Mesodermal cell (in vitro differentiated cells): Measurements from ENCODE around the gene TMEM30B. TPM values are rescaled to one million over a fixed set of nuclear protein-coding genes. Genes with fewer than 3 reads are reported as not detected.

Experiments used
- H3K27ac ChIP-seq: 2 replicates; pipeline ENCODE4 v1.7.0; 2013; ENCODE audit warnings: mild to moderate bottlenecking, low read depth, low read length, moderate library complexity; ENCODE audit not compliant: severe bottlenecking
- H3K36me3 ChIP-seq: 2 replicates; pipeline ENCODE4 v1.7.1; 2013; ENCODE audit warnings: mild to moderate bottlenecking, low read length, moderate library complexity; ENCODE audit not compliant: control insufficient read depth, insufficient read depth
- H3K4me1 ChIP-seq: one replicate; pipeline ENCODE4 v1.7.1; 2013; ENCODE audit warnings: mild to moderate bottlenecking, low read length; ENCODE audit not compliant: insufficient read depth, control insufficient read depth, poor library complexity, severe bottlenecking
- H3K4me3 ChIP-seq: 2 replicates; pipeline ENCODE4 v1.7.0; 2013; ENCODE audit warnings: low read length, control low read depth, mild to moderate bottlenecking; ENCODE audit not compliant: insufficient read depth, poor library complexity, severe bottlenecking; ENCODE audit errors: extremely low read depth
- H3K9me3 ChIP-seq: 2 replicates; pipeline ENCODE4 v1.7.1; 2013; ENCODE audit warnings: mild to moderate bottlenecking, low read length, moderate library complexity; ENCODE audit not compliant: control insufficient read depth
- WGBS, 2 experiments: methylation state at CpG; one replicate each; pipeline ENCODE4 v1.1.5; 2013; ENCODE audit warnings: missing lambda C conversion rate in 2 of 2; ENCODE audit not compliant: insufficient coverage in 2 of 2; 5-methylcytosine and 5-hydroxymethylcytosine counted together
- polyA plus RNA-seq, 2 experiments: library from polyadenylated mRNA; stranded (reverse); fragments of 50-300 nt; gene quantifications; one replicate each; pipeline ENCODE4 v1.2.3, GENCODE V29; 2013

The TMEM30B gene
- polyA plus RNA-seq (2013, experiment 1 of 2), result not detected
- polyA plus RNA-seq (2013, experiment 2 of 2), result 0.05 TPM

GRCh38 chr14:61281186-61281947 lies at the start of gene TMEM30B:
Gene TMEM30B (minus strand): TSS chr14:61281338. CDS start chr14:61281147, 191 bp downstream.
- H3K4me3 ChIP-seq, result peak within 1 kb of the TSS; percentile 35
- WGBS, 2 experiments, result 20 to 43% methylated on average over 20 to 29 of the region's 43 CpGs

GRCh38 chr14:61330511-61330910 lies 49.4 kb upstream of the TMEM30B start:
- H3K27ac ChIP-seq, result no peak overlapping the region
- H3K9me3 ChIP-seq, result no peaks in the 10 kb centered on the region
- WGBS, 2 experiments, result 100% methylated on average over 1 of the region's 1 CpG
- no peak overlapping the region for H3K4me3 ChIP-seq
- H3K36me3 ChIP-seq, result no peaks in the 10 kb centered on the region
- peaks cover 4% of the 10 kb centered on the region for H3K4me1 ChIP-seq

More at GRCh38 chr14:61281186-61281947, at the start of gene TMEM30B:
- H3K36me3 ChIP-seq, result no peaks in the 10 kb centered on the region
- H3K4me1 ChIP-seq, result no peaks in the 10 kb centered on the region
- no peak within 1 kb of the TSS for H3K27ac ChIP-seq
- H3K9me3 ChIP-seq, result no peaks in the 10 kb centered on the region

GRCh38 chr14:61329478-61330051 lies 48.4 kb upstream of the TMEM30B start:
- Histone ChIP-seq H3K4me3 (no peak overlapping the region), H3K27ac (no peak overlapping the region), H3K4me1 (peaks cover 4% of the 10 kb centered on the region), H3K36me3 (no peaks in the 10 kb centered on the region), H3K9me3 (no peaks in the 10 kb centered on the region)
- WGBS, 2 experiments, result 91 to 94% methylated on average over 7 to 8 of the region's 8 CpGs

- H3K4me3 ChIP-seq, result no peak overlapping the region
- no peaks in the 10 kb centered on the region for H3K4me1 ChIP-seq
- H3K9me3 ChIP-seq, result no peaks in the 10 kb centered on the region
- no peak overlapping the region for H3K27ac ChIP-seq
- no peaks in the 10 kb centered on the region for H3K36me3 ChIP-seq
- WGBS, 2 experiments, result 100% methylated on average over 4 of the region's 4 CpGs
Measured at GRCh38 chr14:61328626-61329262, 47.6 kb upstream of the TMEM30B start.

GRCh38 chr14:61326847-61327246 lies 45.7 kb upstream of the TMEM30B start:
- H3K27ac ChIP-seq, result no peak overlapping the region
- no peak overlapping the region for H3K4me3 ChIP-seq
- H3K9me3 ChIP-seq, result no peaks in the 10 kb centered on the region
- 76 to 77% methylated on average over 3 to 4 of the region's 4 CpGs for WGBS, 2 experiments
- no peaks in the 10 kb centered on the region for H3K4me1 ChIP-seq
- H3K36me3 ChIP-seq, result no peaks in the 10 kb centered on the region

GRCh38 chr14:61326146-61326545 lies 45.0 kb upstream of the TMEM30B start:
- Histone ChIP-seq H3K27ac (no peak overlapping the region), H3K9me3 (no peaks in the 10 kb centered on the region), H3K4me1 (no peaks in the 10 kb centered on the region), H3K36me3 (no peaks in the 10 kb centered on the region), H3K4me3 (no peak overlapping the region)
- 79 to 94% methylated on average over 1 of the region's 1 CpG for WGBS, 2 experiments

GRCh38 chr14:61325166-61325565 lies 44.0 kb upstream of the TMEM30B start:
- H3K9me3 ChIP-seq, result no peaks in the 10 kb centered on the region
- H3K36me3 ChIP-seq, result no peaks in the 10 kb centered on the region
- WGBS, 2 experiments, result 100% methylated on average over 1 of the region's 1 CpG; no CpG with 5 or more reads in 1 of the 2 experiments
- no peaks in the 10 kb centered on the region for H3K4me1 ChIP-seq
- H3K4me3 ChIP-seq, result no peak overlapping the region
- no peak overlapping the region for H3K27ac ChIP-seq

- Histone ChIP-seq H3K9me3 (no peaks in the 10 kb centered on the region), H3K36me3 (no peaks in the 10 kb centered on the region), H3K27ac (no peak overlapping the region), H3K4me1 (no peaks in the 10 kb centered on the region), H3K4me3 (no peak overlapping the region)
- 88 to 93% methylated on average over 4 to 5 of the region's 6 CpGs for WGBS, 2 experiments
Measured at GRCh38 chr14:61323970-61324369, 42.8 kb upstream of the TMEM30B start.

- Histone ChIP-seq H3K4me3 (peak overlapping the region; percentile 56), H3K27ac (no peak overlapping the region), H3K4me1 (no peaks in the 10 kb centered on the region), H3K9me3 (no peaks in the 10 kb centered on the region), H3K36me3 (no peaks in the 10 kb centered on the region)
- WGBS, 2 experiments, result 45 to 49% methylated on average over 11 to 12 of the region's 13 CpGs
Measured at GRCh38 chr14:61322799-61323290, 41.7 kb upstream of the TMEM30B start.

- no peaks in the 10 kb centered on the region for H3K4me1 ChIP-seq
- WGBS, 2 experiments, result 12% methylated on average over 49 to 54 of the region's 63 CpGs
- H3K4me3 ChIP-seq, result peak overlapping the region; percentile 56
- no peaks in the 10 kb centered on the region for H3K36me3 ChIP-seq
- no peaks in the 10 kb centered on the region for H3K9me3 ChIP-seq
- no peak overlapping the region for H3K27ac ChIP-seq
Measured at GRCh38 chr14:61322011-61322798, 41.1 kb upstream of the TMEM30B start.
